GM18868 (cell line): ENCODE results near the gene CHMP6.

ENCODE experiments used
- ATAC-seq: cut with Tn5 transposase; IDR thresholded peaks from one replicate; pipeline ENCODE4 v1.9.1; 2021; ENCODE audit warnings: mild to moderate bottlenecking, moderate library complexity; ENCODE audit not compliant: unreplicated experiment

Gene CHMP6

GRCh38 chr17:80992077-80992947 is 671 bp downstream of the CHMP6 start:
- no peak for ATAC-seq

DNA sequence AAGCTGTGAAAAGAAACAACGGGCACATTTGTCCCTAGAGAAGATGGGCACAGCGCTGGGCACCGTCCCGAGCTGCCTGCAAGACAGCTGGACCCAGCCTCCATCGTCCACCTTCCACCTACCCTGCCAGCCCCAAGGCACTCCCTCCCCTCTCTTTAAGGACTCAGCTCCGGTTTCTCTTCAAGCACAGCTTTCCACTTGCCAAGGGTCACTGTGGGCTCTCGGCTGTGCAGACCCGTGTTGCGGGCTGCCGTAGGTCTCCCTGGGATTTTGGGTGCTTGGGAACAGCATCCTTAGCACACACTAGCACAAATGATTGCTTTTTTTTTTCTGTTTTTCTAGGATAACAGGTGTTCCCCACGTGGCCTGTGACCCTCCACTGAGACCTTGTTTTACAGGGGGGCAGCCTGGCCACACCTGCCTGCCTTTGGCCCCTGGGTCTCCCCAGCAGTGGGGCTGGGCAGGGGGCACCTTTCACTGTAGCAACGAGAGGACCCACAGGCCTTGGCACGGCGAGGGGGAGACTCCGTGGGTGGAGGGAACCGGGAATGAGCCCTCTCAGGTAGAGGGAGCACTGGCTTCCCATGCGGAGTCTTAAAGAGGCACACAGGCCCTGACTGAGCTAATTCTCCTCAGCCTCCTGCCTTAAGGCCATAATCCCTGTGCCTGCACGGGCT is 1.4 kb downstream of the CHMP6 start:
- no peak for ATAC-seq

DNA sequence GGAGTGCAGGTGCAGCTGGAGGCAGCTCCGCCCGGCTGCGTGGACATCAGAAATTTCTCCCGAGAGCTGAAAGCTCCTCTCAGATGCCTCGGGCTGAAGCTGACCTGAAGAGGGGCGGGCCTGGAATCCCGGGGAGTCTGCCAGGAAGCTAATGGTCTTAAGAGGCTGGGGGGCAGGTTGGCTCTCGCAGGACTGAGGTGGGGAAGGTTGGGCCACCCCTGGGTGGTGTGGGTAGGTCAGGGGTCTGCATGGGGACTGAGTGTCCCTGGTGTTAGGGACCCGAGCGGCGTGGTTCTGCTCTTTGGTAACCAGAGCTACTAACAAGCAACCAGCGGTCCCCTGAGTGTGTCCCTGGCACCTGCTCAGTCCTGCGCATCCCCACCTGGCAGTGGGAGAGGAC is 3.5 kb downstream of the CHMP6 start:
- no peak for ATAC-seq

DNA sequence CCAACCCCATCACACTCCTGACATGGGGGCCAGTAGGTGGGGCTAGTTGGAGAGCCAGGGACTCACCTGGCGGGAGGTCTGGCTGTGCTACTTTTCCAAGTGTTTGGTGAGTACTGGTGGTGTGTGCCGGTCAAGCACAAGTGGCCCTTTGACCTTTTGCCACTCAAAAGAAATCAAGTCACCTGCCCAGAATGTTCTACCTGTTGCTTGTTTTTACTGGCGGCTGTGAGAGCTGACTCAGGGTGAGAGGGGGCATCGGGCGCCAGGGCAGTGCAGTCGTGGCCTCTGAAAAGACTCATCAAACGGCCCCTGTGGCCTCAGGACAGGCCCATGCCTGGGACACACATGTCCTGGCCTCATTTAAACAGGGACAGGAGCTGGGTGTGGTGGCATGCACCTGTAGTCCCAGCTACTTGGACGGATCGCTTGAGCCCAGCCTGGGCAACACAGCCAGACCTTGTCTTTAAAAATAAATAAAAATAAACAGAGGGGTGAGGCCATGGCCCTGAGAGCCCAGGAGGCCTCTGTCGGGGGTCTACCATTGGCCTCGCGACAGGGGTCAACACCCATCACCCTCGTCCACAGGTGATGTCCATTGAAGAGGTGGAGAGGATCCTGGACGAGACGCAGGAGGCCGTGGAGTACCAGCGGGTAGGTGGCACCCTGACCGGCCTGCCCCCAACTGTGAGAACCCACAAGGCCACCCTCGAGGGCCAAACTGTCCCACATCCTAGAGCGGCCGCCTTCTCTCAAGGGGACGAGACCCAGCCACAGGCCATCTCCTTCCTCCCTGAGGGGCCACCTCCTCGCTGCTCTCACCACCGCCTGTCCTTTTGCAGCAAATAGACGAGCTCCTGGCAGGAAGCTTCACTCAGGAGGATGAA is 5.0 kb downstream of the CHMP6 start:
- no peak for ATAC-seq

GRCh38 chr17:80997424-80998117 is 5.9 kb downstream of the CHMP6 start:
- no peak for ATAC-seq

- no peak for ATAC-seq
These were observed 6.6 kb downstream of the CHMP6 start for GRCh38 chr17:80998118-80998747.

- no peak for ATAC-seq
These were observed 7.3 kb downstream of the CHMP6 start for GRCh38 chr17:80998748-80999535.

GRCh38 chr17:80999536-81000333 is 8.1 kb downstream of the CHMP6 start:
- ATAC-seq, result no peak

DNA sequence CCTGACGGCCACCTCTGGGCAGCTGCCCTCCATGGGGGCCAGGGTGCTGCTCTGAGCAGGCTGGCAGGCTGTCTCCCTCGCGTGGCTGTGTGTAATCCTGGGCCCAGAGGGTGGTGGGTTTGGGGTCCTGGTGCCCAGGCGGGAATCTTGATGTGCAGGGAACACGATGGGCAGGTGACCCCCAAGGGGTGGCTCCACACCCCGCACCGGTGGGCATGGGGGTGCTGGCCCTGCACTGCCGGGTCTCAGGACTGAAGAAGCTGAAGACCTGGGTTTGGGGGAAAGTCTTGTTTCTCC is 8.6 kb downstream of the CHMP6 start:
- ATAC-seq, result no peak

DNA sequence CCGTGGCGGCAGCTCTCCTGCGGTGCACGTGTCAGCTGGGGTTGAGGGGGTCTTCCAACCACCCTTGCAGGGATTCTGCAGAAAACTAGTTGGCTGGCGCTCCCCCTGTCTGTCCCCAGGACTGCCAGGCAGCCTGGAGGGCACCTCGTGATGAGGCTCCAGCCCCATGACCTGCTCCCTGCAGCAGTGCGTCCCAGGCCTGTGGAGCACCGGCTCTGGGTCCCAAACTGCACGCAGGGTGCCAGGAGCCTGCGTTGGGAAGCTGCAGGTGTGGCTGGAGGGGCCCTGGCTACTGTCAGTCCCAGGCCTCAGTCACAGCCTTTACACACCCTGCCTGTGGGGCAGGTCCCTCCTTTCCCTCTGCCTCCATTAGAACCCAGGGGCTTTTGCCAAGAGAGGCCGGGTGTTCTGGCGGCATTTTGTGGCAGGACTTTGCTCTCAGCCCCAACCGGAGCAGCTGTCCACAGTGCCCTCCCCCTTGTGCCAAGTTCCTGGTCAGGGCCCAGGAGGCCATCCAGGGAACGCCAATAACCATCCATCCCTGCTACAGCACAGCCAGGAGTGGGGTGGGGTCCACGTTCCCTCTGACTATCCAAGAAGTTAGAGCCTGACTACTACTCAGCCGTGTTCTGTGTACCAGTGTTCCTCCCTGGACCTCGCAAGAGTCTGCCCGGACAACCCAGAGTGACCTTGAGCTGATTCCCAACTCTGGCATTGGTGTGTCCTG is 9.2 kb downstream of the CHMP6 start:
- ATAC-seq, result no peak

- ATAC-seq, result no peak
These were observed 10.4 kb downstream of the CHMP6 start for GRCh38 chr17:81002013-81002384.

GRCh38 chr17:81002409-81003361 is 11.0 kb downstream of the CHMP6 start:
- no peak for ATAC-seq

DNA sequence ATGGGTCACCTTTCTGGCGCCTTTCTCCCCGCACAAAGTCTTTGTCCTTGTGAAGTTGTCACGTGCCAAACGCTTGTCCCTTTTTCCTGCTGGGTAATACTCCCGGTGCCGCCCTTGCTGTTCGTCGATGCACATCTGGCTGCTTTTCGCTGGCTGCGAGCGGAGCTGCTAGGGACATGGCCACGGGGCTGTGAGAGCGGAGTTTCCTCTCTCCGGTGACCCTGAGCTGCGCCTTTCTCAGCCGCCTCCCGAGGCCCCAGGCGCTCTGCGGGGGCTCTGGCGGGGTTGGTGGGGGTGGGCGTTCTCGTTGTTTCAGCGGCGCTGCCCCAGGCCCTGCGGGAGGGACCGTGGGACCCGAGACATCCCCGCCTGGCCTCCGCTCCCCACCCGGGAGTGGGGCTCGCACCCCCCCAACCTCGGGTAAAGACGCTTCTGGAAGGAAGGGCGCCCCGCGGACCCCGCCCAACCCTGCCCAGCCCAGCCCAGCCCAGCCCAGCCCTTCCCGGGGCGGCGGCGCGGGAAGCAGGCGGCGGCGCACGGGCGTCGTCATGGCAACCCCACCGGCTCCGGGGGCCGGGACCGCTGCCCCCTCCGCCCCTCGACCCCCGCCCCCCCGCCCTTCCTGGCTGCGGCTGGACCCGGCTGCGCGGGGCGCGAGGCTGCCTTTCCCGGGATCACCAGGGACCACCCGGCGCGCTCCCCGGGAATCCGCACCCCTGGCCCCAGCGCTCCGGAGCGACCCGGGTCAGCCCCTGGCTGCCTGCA is 12.3 kb downstream of the CHMP6 start:
- ATAC-seq, result no peak

DNA sequence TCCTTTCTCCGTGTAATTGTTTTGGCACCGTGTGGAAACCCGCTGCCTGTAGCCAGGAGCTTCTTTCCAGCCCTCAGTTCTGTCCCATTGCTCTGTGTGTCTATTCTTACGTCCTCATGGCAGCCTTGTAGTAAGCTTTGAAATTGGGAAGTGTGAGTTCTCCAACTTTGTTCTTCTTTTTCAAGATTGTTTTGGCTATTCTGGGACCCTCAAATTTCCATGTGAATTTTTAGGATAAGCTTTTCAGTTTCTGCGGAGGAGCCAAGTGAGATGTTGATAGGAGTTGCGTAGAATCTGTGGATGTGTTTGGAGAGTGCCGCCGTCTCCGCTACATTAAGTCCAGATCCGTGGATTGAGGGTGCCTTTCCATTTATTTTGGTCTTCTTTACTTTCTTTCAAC is 15.2 kb downstream of the CHMP6 start:
- ATAC-seq, result no peak

DNA sequence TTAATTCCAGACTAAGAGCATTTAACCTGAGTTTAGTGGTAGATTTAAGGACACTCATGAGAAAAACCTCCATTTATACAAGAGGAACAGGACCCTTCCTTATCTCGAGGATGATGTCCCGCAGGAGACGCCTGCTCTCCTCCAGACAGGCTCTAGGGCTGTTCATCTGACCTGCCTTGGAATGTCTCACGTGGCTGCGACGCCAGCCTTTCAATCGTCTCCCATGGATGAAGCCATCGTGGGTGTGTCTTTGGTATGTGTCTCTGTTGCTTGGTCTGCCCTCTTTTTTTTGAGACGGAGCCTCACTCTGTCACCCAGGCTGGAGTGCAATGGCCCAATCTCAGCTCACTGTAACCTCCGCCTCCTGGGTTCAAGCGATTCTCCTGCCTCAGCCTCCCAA is 16.5 kb downstream of the CHMP6 start:
- ATAC-seq, result no peak

DNA sequence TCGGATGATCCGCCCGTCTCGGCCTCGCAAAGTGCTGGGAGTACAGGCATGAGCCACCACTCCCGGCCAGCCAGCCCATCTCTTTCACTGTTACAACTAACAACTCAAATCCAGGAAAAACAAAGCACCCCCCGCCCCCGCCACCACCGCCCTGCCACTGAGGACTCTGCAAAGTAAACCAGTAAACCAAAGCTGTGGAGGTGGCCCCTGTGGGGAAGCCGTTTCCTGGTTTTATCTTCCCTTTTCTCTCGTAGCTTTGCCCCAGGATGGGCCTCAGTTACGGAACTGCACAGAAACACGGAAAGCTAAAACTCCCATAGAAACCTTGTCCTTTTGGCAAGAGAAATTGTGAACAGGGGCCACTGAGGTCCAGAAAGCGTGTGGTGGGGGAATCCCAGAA is 17.5 kb downstream of the CHMP6 start:
- no peak for ATAC-seq
